Stomach (tissue), 4 donors: ENCODE data around the gene CDKN1C.

ENCODE experiments used
- POLR2A ChIP-seq, 4 donors: fragments of 450-650 bp; IDR thresholded peaks; one replicate each; pipeline ENCODE4 v1.6.1; 2016; ENCODE audit warnings: antibody characterized with exemption in 4 of 4, control low read depth in 2 of 4, mild to moderate bottlenecking in 1 of 4, moderate library complexity in 1 of 4
- TF ChIP-seq, protein P1 (sequence below), 7 experiments: fragments of 450-650 bp in 4 of 7; fragments of 200-600 bp in 3 of 7; sonication (generic) in 3 of 7; IDR thresholded peaks; one replicate each; pipeline ENCODE4 v1.5.1; 2016 to 2019; ENCODE audit warnings: antibody characterized with exemption in 7 of 7, control low read depth in 2 of 7, mild to moderate bottlenecking in 1 of 7

DNA sequence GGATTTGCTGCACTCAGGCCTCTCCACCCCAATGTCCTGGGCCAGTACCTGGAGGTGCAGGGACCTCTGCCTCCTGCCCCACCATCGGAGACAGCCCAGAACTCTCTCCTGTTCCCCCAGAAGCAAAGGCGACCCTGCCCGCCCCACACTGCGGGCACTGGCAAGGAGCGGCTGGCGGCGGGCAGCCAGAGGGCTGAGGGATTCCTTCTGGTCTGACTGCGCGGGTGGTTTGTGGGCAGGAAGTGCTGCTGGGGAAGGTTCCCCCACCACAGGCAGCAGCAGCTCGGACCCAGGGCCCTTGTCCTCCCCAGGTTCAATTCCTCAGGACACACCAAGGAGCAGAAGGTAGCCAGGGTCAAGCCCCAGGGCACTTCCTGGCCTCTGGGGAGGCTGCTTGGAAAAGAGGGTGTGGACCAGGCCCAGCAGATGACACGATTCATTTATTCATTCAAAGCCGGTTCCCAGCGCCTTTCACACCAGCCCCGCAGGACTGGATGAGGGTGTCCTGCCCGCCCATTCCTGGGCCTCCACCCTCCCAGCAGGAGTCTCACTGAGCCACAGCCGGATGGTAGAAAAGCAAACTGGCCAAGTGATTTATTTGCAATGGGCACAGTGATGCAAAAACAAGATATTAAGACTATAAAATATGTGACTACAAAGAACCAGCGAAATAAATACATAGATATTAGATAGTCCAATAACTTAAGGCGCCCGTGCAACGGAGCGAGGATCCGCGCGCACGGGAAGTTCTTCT lies 42.5 kb upstream of the CDKN1C start:
- TF ChIP-seq, protein P1, sequence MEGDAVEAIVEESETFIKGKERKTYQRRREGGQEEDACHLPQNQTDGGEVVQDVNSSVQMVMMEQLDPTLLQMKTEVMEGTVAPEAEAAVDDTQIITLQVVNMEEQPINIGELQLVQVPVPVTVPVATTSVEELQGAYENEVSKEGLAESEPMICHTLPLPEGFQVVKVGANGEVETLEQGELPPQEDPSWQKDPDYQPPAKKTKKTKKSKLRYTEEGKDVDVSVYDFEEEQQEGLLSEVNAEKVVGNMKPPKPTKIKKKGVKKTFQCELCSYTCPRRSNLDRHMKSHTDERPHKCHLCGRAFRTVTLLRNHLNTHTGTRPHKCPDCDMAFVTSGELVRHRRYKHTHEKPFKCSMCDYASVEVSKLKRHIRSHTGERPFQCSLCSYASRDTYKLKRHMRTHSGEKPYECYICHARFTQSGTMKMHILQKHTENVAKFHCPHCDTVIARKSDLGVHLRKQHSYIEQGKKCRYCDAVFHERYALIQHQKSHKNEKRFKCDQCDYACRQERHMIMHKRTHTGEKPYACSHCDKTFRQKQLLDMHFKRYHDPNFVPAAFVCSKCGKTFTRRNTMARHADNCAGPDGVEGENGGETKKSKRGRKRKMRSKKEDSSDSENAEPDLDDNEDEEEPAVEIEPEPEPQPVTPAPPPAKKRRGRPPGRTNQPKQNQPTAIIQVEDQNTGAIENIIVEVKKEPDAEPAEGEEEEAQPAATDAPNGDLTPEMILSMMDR (IDR thresholded peaks at IDR 0.05), result no peak
- no peak for TF ChIP-seq POLR2A (IDR thresholded peaks at IDR 0.05)
